Measurements from ENCODE around the gene DHX58.

DNA sequence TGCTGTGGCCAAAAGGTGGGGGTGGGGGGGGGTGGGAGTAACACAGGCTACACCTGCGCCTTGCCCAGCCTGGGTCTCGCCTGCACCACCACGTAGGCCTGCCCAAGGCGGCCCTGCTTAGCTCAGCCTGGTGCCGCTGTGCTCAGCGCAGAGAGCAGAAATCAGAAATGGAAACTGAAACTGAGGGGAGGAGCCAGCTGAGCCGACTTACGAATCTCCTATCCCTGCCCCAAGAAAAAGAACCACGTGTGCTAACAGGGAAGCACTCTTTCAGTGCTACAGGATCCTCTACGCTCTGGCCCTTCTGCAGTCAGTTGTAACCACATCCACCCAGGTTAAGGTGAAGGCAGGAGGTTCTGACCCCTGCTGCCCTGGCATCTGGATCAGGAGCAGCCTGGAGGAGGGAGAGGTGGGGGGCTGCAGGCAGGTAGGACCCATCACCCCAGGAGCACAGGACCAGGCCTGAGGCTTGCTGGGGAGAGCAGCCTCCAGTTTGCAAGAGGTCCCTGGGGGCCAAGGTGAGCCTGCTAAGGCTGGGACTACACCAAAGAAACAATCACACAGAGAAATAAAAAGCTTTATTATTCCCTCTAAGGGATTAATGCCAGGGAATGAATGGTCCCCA, at the start of gene DHX58:
- TF ChIP-seq POLR2AphosphoS5 (IDR thresholded peaks at IDR 0.05; ENCODE audit: borderline replicate concordance, low read depth, low read length) (peak; percentile 60; the same call in 1 of the 2 replicates), EZH2 (IDR thresholded peaks at IDR 0.05) (no peak), FOXP2 (optimal IDR thresholded peaks at IDR 0.05; ENCODE audit: control extremely low read depth, extremely low read length, insufficient read depth) (no peak)

All from SK-N-MC (cell line).